Smooth muscle cell (in vitro differentiated cells): Measurements from ENCODE around the gene OR52L1. TPM values are rescaled to one million over a fixed set of nuclear protein-coding genes. Genes with fewer than 3 reads are reported as not detected.

Source experiments
- DNase-seq: peaks from one replicate; lab custom pipeline; 2025; ENCODE audit not compliant: unreplicated experiment; lab: John Stamatoyannopoulos, UW
- H2AFZ ChIP-seq: fragments of 200-600 bp; sonication (generic); 2 replicates; pipeline ENCODE4 v1.6.0; 2016; ENCODE audit warnings: antibody characterized with exemption, low read depth, mild to moderate bottlenecking
- H3F3A ChIP-seq: fragments of 200-600 bp; sonication (generic); 2 replicates; pipeline ENCODE4 v1.6.0; 2017; ENCODE audit warnings: antibody characterized with exemption, low read depth
- H3K27ac ChIP-seq: fragments of 200-600 bp; sonication (generic); 2 replicates; pipeline ENCODE4 v1.5.1; 2016; ENCODE audit warnings: low read depth, mild to moderate bottlenecking
- H3K27me3 ChIP-seq: fragments of 200-600 bp; sonication (generic); 2 replicates; pipeline ENCODE4 v1.6.1; 2016; ENCODE audit warnings: low read depth, mild to moderate bottlenecking
- H3K36me3 ChIP-seq: fragments of 200-600 bp; sonication (generic); 2 replicates; pipeline ENCODE4 v1.5.1; 2016; ENCODE audit warnings: low read depth
- H3K4me1 ChIP-seq: fragments of 200-600 bp; sonication (generic); 2 replicates; pipeline ENCODE4 v1.5.1; 2016; ENCODE audit warnings: low read depth
- H3K4me2 ChIP-seq: fragments of 200-600 bp; sonication (generic); 2 replicates; pipeline ENCODE4 v1.6.0; 2016; ENCODE audit warnings: mild to moderate bottlenecking
- H3K4me3 ChIP-seq: fragments of 200-600 bp; sonication (generic); 2 replicates; pipeline ENCODE4 v1.5.1; 2016; ENCODE audit warnings: mild to moderate bottlenecking
- H3K79me2 ChIP-seq: fragments of 200-600 bp; sonication (generic); 2 replicates; pipeline ENCODE4 v1.6.0; 2016; ENCODE audit warnings: low read depth, mild to moderate bottlenecking
- H3K9ac ChIP-seq: fragments of 200-600 bp; sonication (generic); 2 replicates; pipeline ENCODE4 v1.6.0; 2016; ENCODE audit warnings: low read depth
- H3K9me3 ChIP-seq: fragments of 200-600 bp; sonication (generic); replicated peaks from 2 replicates; pipeline ENCODE4 v1.5.1; 2016; ENCODE audit warnings: low read depth
- H4K20me1 ChIP-seq: fragments of 200-600 bp; sonication (generic); 2 replicates; pipeline ENCODE4 v1.6.0; 2016; ENCODE audit warnings: low read depth
- WGBS: methylation state at CpG from one replicate; pipeline ENCODE4 v1.1.7; 2016; ENCODE audit warnings: low lambda C conversion rate; 5-methylcytosine and 5-hydroxymethylcytosine counted together
- polyA plus RNA-seq: library from polyadenylated mRNA; unstranded; fragments of >200 nt; fragmentation: Nextera tagmentation; extraction: Ambion mirVana; gene quantifications from 2 replicates; pipeline ENCODE4 v1.2.1, GENCODE V29; 2016
- total RNA-seq: library from RNA; depleted of rRNA; stranded (reverse); fragments of >200 nt; gene quantifications from 2 replicates; pipeline ENCODE4 v1.2.3, GENCODE V29; 2014
- TF ChIP-seq, protein P1 (sequence below): fragments of 200-600 bp; sonication (generic); IDR thresholded peaks from 2 replicates; pipeline ENCODE4 v1.5.1; 2017; ENCODE audit warnings: borderline replicate concordance, mild to moderate bottlenecking, antibody characterized with exemption; ENCODE audit not compliant: insufficient read depth, poor library complexity, severe bottlenecking

OR52L1 gene
- total and polyA plus RNA-seq, 2 experiments from 2014 or later = 0.18 TPM; not detected in 1

DNA sequence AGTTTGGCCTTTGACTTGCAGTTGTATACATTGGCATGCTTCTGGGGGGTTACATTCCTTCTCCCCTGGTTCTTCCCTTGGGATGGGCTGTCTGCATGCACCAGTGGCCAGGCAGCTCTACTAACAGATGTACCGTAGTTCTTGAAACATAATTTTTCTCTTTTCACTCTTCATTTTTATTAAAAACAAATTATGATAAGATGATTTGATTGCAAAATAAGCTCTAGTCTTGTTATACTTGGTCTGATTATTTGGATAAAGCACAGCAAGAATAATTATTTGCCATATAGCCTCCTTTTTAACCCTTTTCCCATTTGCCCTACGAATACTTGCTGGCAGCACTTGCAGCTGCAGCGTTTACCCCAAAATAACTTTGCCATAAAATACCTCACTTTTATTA lies 31.2 kb downstream of the OR52L1 start:
- no peaks in the 10 kb centered on the region for H3K27me3 ChIP-seq
- no peak overlapping the region for H3K4me3 ChIP-seq
- no peaks in the 10 kb centered on the region for H3F3A ChIP-seq
- TF ChIP-seq, protein P1, sequence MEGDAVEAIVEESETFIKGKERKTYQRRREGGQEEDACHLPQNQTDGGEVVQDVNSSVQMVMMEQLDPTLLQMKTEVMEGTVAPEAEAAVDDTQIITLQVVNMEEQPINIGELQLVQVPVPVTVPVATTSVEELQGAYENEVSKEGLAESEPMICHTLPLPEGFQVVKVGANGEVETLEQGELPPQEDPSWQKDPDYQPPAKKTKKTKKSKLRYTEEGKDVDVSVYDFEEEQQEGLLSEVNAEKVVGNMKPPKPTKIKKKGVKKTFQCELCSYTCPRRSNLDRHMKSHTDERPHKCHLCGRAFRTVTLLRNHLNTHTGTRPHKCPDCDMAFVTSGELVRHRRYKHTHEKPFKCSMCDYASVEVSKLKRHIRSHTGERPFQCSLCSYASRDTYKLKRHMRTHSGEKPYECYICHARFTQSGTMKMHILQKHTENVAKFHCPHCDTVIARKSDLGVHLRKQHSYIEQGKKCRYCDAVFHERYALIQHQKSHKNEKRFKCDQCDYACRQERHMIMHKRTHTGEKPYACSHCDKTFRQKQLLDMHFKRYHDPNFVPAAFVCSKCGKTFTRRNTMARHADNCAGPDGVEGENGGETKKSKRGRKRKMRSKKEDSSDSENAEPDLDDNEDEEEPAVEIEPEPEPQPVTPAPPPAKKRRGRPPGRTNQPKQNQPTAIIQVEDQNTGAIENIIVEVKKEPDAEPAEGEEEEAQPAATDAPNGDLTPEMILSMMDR = no peak
- H3K4me2 ChIP-seq = no peak overlapping the region
- H4K20me1 ChIP-seq = no peaks in the 10 kb centered on the region
- H3K9ac ChIP-seq = no peak overlapping the region
- H3K9me3 ChIP-seq = no peaks in the 10 kb centered on the region
- no peaks in the 10 kb centered on the region for H3K36me3 ChIP-seq
- 90% methylated on average over 3 of the region's 3 CpGs for WGBS
- no peak overlapping the region for H2AFZ ChIP-seq
- H3K27ac ChIP-seq = no peak overlapping the region
- no peaks in the 10 kb centered on the region for H3K79me2 ChIP-seq
- H3K4me1 ChIP-seq = no peaks in the 10 kb centered on the region
- no peak for DNase-seq

- H3K9me3 ChIP-seq = no peaks in the 10 kb centered on the region
- no peak within 1 kb of the TSS for H3K27ac ChIP-seq
- H3K4me2 ChIP-seq = no peak within 1 kb of the TSS
- no peak for DNase-seq
- no peak within 1 kb of the TSS for H3K4me3 ChIP-seq
- H3K27me3 ChIP-seq = peaks cover 10% of the 10 kb centered on the region
- 87% methylated on average over 3 of the region's 3 CpGs for WGBS
- TF ChIP-seq, protein P1 = no peak
- H2AFZ ChIP-seq = no peak within 1 kb of the TSS
- no peak within 1 kb of the TSS for H3K9ac ChIP-seq
- H3K4me1 ChIP-seq = no peaks in the 10 kb centered on the region
- no peaks in the 10 kb centered on the region for H4K20me1 ChIP-seq
- H3K36me3 ChIP-seq = no peaks in the 10 kb centered on the region
- no peaks in the 10 kb centered on the region for H3K79me2 ChIP-seq
- no peaks in the 10 kb centered on the region for H3F3A ChIP-seq
Observed at GRCh38 chr11:5941951-5942350, 44.8 kb downstream of the OR52L1 start, which contains the start of gene OR56A3. TSS of gene OR56A3 (plus strand) at chr11:5942251. CDS start at chr11:5947347, 5,096 bp downstream.

- Histone ChIP-seq H4K20me1 (no peaks in the 10 kb centered on the region), H3K36me3 (no peaks in the 10 kb centered on the region), H3K4me2 (no peak overlapping the region), H3F3A (no peaks in the 10 kb centered on the region), H3K4me1 (no peaks in the 10 kb centered on the region), H3K9ac (no peak overlapping the region), H3K79me2 (no peaks in the 10 kb centered on the region), H2AFZ (no peak overlapping the region), H3K27me3 (peaks cover 10% of the 10 kb centered on the region), H3K27ac (no peak overlapping the region), H3K4me3 (no peak overlapping the region), H3K9me3 (no peaks in the 10 kb centered on the region)
- TF ChIP-seq, protein P1 = no peak
- no peak for DNase-seq
- 100% methylated on average over 2 of the region's 2 CpGs for WGBS
Observed at GRCh38 chr11:5940748-5941147, 46.0 kb downstream of the OR52L1 start.

- H3K79me2 ChIP-seq = no peaks in the 10 kb centered on the region
- H2AFZ ChIP-seq = no peak overlapping the region
- H3K9ac ChIP-seq = no peak overlapping the region
- H3F3A ChIP-seq = no peaks in the 10 kb centered on the region
- H3K27me3 ChIP-seq = peaks cover under 1% of the 10 kb centered on the region
- H3K9me3 ChIP-seq = no peaks in the 10 kb centered on the region
- TF ChIP-seq, protein P1 = no peak
- no peak overlapping the region for H3K4me3 ChIP-seq
- H3K27ac ChIP-seq = no peak overlapping the region
- no peak for DNase-seq
- H3K36me3 ChIP-seq = no peaks in the 10 kb centered on the region
- no peak overlapping the region for H3K4me2 ChIP-seq
- H3K4me1 ChIP-seq = no peaks in the 10 kb centered on the region
- H4K20me1 ChIP-seq = no peaks in the 10 kb centered on the region
- WGBS = 93% methylated on average over 21 of the region's 21 CpGs
Observed at GRCh38 chr11:5938603-5938965, 48.2 kb downstream of the OR52L1 start.
